Upper lobe of right lung (tissue), 1 donor: ENCODE results near the gene RBMS2. TPM values are rescaled to one million over a fixed set of nuclear protein-coding genes. Genes with fewer than 3 reads are reported as not detected.

Source experiments
- ATAC-seq: fragments of 200-7000 bp; cut with Tn5 transposase; one replicate; pipeline ENCODE4 v1.9.1; 2020; ENCODE audit warnings: mild to moderate bottlenecking, moderate library complexity
- DNase-seq: peaks from one replicate; pipeline ENCODE4 v3.0.0-alpha.2; 2020
- H3K27ac ChIP-seq: fragments of 200-600 bp; one replicate; pipeline ENCODE4 v1.8.0; 2022
- H3K27me3 ChIP-seq: fragments of 200-600 bp; one replicate; pipeline ENCODE4 v1.8.0; 2022; ENCODE audit warnings: mild to moderate bottlenecking
- H3K36me3 ChIP-seq: fragments of 200-600 bp; one replicate; pipeline ENCODE4 v1.8.0; 2022
- H3K4me1 ChIP-seq: fragments of 200-600 bp; one replicate; pipeline ENCODE4 v1.8.0; 2022
- H3K4me3 ChIP-seq: fragments of 200-600 bp; one replicate; pipeline ENCODE4 v1.8.0; 2022; ENCODE audit warnings: mild to moderate bottlenecking
- H3K9me3 ChIP-seq: fragments of 200-600 bp; one replicate; pipeline ENCODE4 v1.8.0; 2022
- CTCF ChIP-seq: fragments of 200-600 bp; IDR thresholded peaks from one replicate; pipeline ENCODE4 v1.8.0; 2022; ENCODE audit warnings: antibody characterized with exemption
- intact Hi-C: fragments of 100-400 bp; cut with DNase I; formaldehyde crosslinking; loops from one replicate; pipeline ENCODE4 v1.11.0; 2022
- total RNA-seq: library from RNA; stranded (reverse); fragmentation: NEBNext Ultra II Directional; extraction: Animal tissue kit (Norgen Biotek cat#: 25700); gene quantifications from one replicate; pipeline ENCODE4 v1.2.1, GENCODE V29; 2021
- donor health status: DM: no; HTN: yes; CAD: no; lungs with severe emphysema.

Gene RBMS2
- total RNA-seq, 1 donor from 2014 or later = 142 TPM

- H3K27me3 ChIP-seq = no peaks in the 10 kb centered on the region
- DNase-seq = no peak
- H3K4me3 ChIP-seq = no peak overlapping the region
- H3K4me1 ChIP-seq = peaks cover 9% of the 10 kb centered on the region
- intact Hi-C loops = no loop called here
- no peak overlapping the region for H3K27ac ChIP-seq
- H3K9me3 ChIP-seq = no peaks in the 10 kb centered on the region
- no peak for TF ChIP-seq CTCF
- no peak for ATAC-seq
- peaks cover 63% of the 10 kb centered on the region for H3K36me3 ChIP-seq
These were observed 69.5 kb downstream of the RBMS2 start for GRCh38 chr12:56591126-56591525.

GRCh38 chr12:56591961-56592360 lies 70.3 kb downstream of the RBMS2 start:
- peaks cover 9% of the 10 kb centered on the region for H3K4me1 ChIP-seq
- no peak for TF ChIP-seq CTCF
- peak; percentile 2 for ATAC-seq
- intact Hi-C loops = no loop called here
- no peaks in the 10 kb centered on the region for H3K9me3 ChIP-seq
- H3K36me3 ChIP-seq = peaks cover 64% of the 10 kb centered on the region
- peak overlapping the region; percentile 40 for H3K27ac ChIP-seq
- no peaks in the 10 kb centered on the region for H3K27me3 ChIP-seq
- no peak for DNase-seq
- H3K4me3 ChIP-seq = no peak overlapping the region

GRCh38 chr12:56593909-56594621 lies 72.4 kb downstream of the RBMS2 start:
- Histone ChIP-seq H3K4me1 (peaks cover 9% of the 10 kb centered on the region), H3K4me3 (no peak overlapping the region), H3K27ac (peak overlapping the region; percentile 44), H3K36me3 (peaks cover 62% of the 10 kb centered on the region), H3K27me3 (no peaks in the 10 kb centered on the region), H3K9me3 (no peaks in the 10 kb centered on the region)
- intact Hi-C loops = no loop called here
- TF ChIP-seq CTCF = peak; percentile 73
- DNase-seq (peak; percentile 68), ATAC-seq (peak; percentile 86)

GRCh38 chr12:56596815-56597214 lies 75.2 kb downstream of the RBMS2 start:
- peaks cover 68% of the 10 kb centered on the region for H3K36me3 ChIP-seq
- peak overlapping the region; percentile 55 for H3K27ac ChIP-seq
- peaks cover 21% of the 10 kb centered on the region for H3K4me1 ChIP-seq
- no peak for DNase-seq
- H3K9me3 ChIP-seq = no peaks in the 10 kb centered on the region
- ATAC-seq = peak; percentile 36
- no peak overlapping the region for H3K4me3 ChIP-seq
- no peaks in the 10 kb centered on the region for H3K27me3 ChIP-seq
- TF ChIP-seq CTCF = no peak
- intact Hi-C loops = no loop called here

GRCh38 chr12:56599041-56599440 lies 77.4 kb downstream of the RBMS2 start:
- no peak for TF ChIP-seq CTCF
- no peak for ATAC-seq
- Histone ChIP-seq H3K9me3 (no peaks in the 10 kb centered on the region), H3K27me3 (no peaks in the 10 kb centered on the region), H3K27ac (no peak overlapping the region), H3K4me1 (peaks cover 24% of the 10 kb centered on the region), H3K36me3 (peaks cover 90% of the 10 kb centered on the region), H3K4me3 (no peak overlapping the region)
- intact Hi-C loops = no loop called here
- no peak for DNase-seq
